Measurements from ENCODE around the gene FOXJ2. TPM values are rescaled to one million over a fixed set of nuclear protein-coding genes. Genes with fewer than 3 reads are reported as not detected.
"Not testable (repeated sequence)": the region's sequence is repeated elsewhere in the genome, so short reads cannot be mapped to it uniquely, and the experiment has no call there.

FOXJ2 gene
- total RNA-seq, 1 donor from 2014 or later: 19.8 TPM

GRCh38 chr12:8012651-8013309 is 19.7 kb upstream of the FOXJ2 start:
- no peak overlapping the region for H3K27ac ChIP-seq
- no peaks in the 10 kb centered on the region for H3K4me1 ChIP-seq
- ATAC-seq (peak; percentile 30 to 31), DNase-seq (no peak)
- H3K4me3 ChIP-seq: no peak overlapping the region
- H3K36me3 ChIP-seq: no peaks in the 10 kb centered on the region
- intact Hi-C loops (cut with DNase I): no loop called here
- H3K27me3 ChIP-seq (ENCODE audit: low read depth): peaks cover 28% of the 10 kb centered on the region
- H3K9me3 ChIP-seq: no peaks in the 10 kb centered on the region
- TF ChIP-seq CTCF (IDR thresholded peaks at IDR 0.05): no peak

GRCh38 chr12:8014836-8015235 is 17.7 kb upstream of the FOXJ2 start:
- Histone ChIP-seq H3K36me3 (no peaks in the 10 kb centered on the region), H3K27me3 (ENCODE audit: low read depth) (peaks cover 42% of the 10 kb centered on the region), H3K9me3 (no peaks in the 10 kb centered on the region), H3K4me1 (peaks cover 12% of the 10 kb centered on the region), H3K4me3 (no peak overlapping the region), H3K27ac (no peak overlapping the region)
- no peak for ATAC-seq
- no peak for TF ChIP-seq CTCF (IDR thresholded peaks at IDR 0.05)
- DNase-seq: no peak
- intact Hi-C loops (cut with DNase I): no loop called here

- H3K9me3 ChIP-seq; DNase-seq; H3K36me3 ChIP-seq; intact Hi-C loops (cut with DNase I); ATAC-seq; H3K27ac ChIP-seq: not testable (repeated sequence)
- H3K4me1 ChIP-seq: peaks cover 12% of the 10 kb centered on the region
- peaks cover 42% of the 10 kb centered on the region for H3K27me3 ChIP-seq (ENCODE audit: low read depth)
- peak overlapping the region; percentile 46 for H3K4me3 ChIP-seq
These were observed 14.3 kb upstream of the FOXJ2 start for GRCh38 chr12:8018213-8018612.

- H3K27me3 ChIP-seq (ENCODE audit: low read depth): peaks cover 42% of the 10 kb centered on the region
These were observed 13.6 kb upstream of the FOXJ2 start for GRCh38 chr12:8018666-8019581.

GRCh38 chr12:8026291-8026900 is 6.1 kb upstream of the FOXJ2 start:
- TF ChIP-seq CTCF (IDR thresholded peaks at IDR 0.05): no peak
- Histone ChIP-seq H3K4me1 (peaks cover 4% of the 10 kb centered on the region), H3K27ac (peak overlapping the region; percentile 100), H3K36me3 (no peaks in the 10 kb centered on the region), H3K9me3 (no peaks in the 10 kb centered on the region), H3K27me3 (ENCODE audit: low read depth) (no peaks in the 10 kb centered on the region), H3K4me3 (peak overlapping the region; percentile 74)
- intact Hi-C loops (cut with DNase I): no loop called here
- ATAC-seq (peak; percentile 99), DNase-seq (peak; percentile 94)

More at GRCh38 chr12:8018666-8019581, 13.6 kb upstream of the FOXJ2 start:
- DNase-seq (no peak), ATAC-seq (peak; percentile 50 to 55)
- H3K4me1 ChIP-seq: peaks cover 12% of the 10 kb centered on the region
- H3K9me3 ChIP-seq: no peaks in the 10 kb centered on the region
- H3K4me3 ChIP-seq: peak overlapping the region; percentile 46
- no peak for TF ChIP-seq CTCF (IDR thresholded peaks at IDR 0.05)
- intact Hi-C loops (cut with DNase I): no loop called here
- H3K27ac ChIP-seq: no peak overlapping the region
- no peaks in the 10 kb centered on the region for H3K36me3 ChIP-seq
